Nephron progenitor cell (in vitro differentiated cells): ENCODE results near the gene AHCTF1.

Experiments
- DNase-seq: peaks from one replicate; pipeline ENCODE4 v3.0.0; 2021
- H3K27ac Mint-ChIP-seq: 2 replicates; pipeline ENCODE4 v1.8.0; 2021; ENCODE audit warnings: mild to moderate bottlenecking, moderate library complexity, mixed read lengths
- H3K27me3 Mint-ChIP-seq: 2 replicates; pipeline ENCODE4 v1.8.0; 2021; ENCODE audit warnings: mild to moderate bottlenecking, low read depth, mixed read lengths; ENCODE audit not compliant: poor library complexity
- H3K36me3 Mint-ChIP-seq: 2 replicates; pipeline ENCODE4 v1.8.0; 2021; ENCODE audit warnings: low read depth, mixed read lengths
- H3K4me1 Mint-ChIP-seq: 2 replicates; pipeline ENCODE4 v1.8.0; 2021; ENCODE audit warnings: mixed read lengths
- H3K4me3 Mint-ChIP-seq: 2 replicates; pipeline ENCODE4 v1.8.0; 2021; ENCODE audit warnings: mild to moderate bottlenecking, moderate library complexity, mixed read lengths
- H3K9me3 Mint-ChIP-seq: 2 replicates; pipeline ENCODE4 v1.8.0; 2021; ENCODE audit warnings: mild to moderate bottlenecking, moderate library complexity, mixed read lengths
- TF ChIP-seq, protein P1 (sequence below): fragments of 200-600 bp; sonication (generic); IDR thresholded peaks from 2 replicates; pipeline ENCODE4 v1.5.0; 2021; ENCODE audit warnings: antibody characterized with exemption

AHCTF1 gene

DNA sequence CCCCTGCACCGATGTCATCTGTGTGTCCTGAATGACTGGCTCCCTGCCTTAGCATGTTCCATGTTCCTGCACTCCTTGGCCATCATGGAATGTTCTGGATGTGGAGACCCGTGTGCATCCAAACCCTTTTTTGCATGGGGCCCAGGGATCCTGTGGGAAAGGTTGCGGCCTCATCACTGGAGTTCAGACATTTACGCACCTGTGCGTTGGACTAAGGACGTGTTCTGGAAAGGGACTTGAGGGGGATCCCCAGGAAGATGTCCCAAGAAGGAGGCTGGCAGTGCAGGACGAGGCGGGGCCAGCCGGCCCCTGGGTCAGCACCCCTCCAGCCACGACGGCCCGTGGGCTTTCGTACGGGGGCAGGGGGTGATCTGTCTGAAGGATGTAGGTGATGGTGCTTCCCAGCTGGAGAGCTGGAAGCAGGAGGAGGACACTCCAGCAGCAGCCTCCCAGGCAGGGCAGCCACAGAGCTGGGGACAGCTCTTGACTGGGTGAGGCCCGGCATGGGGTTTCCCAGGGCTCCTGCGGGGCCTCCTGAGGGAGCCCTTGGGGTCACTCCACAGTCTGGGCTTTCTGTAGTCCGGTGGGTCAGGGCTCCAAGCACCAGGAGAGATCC, 140.3 kb downstream of the AHCTF1 start:
- Mint-ChIP-seq H3K36me3 (no peaks in the 10 kb centered on the region), H3K9me3 (no peaks in the 10 kb centered on the region), H3K27ac (no peak overlapping the region), H3K4me3 (no peak overlapping the region), H3K27me3 (peaks cover 3% of the 10 kb centered on the region), H3K4me1 (peaks cover 68% of the 10 kb centered on the region)
- TF ChIP-seq, protein P1, sequence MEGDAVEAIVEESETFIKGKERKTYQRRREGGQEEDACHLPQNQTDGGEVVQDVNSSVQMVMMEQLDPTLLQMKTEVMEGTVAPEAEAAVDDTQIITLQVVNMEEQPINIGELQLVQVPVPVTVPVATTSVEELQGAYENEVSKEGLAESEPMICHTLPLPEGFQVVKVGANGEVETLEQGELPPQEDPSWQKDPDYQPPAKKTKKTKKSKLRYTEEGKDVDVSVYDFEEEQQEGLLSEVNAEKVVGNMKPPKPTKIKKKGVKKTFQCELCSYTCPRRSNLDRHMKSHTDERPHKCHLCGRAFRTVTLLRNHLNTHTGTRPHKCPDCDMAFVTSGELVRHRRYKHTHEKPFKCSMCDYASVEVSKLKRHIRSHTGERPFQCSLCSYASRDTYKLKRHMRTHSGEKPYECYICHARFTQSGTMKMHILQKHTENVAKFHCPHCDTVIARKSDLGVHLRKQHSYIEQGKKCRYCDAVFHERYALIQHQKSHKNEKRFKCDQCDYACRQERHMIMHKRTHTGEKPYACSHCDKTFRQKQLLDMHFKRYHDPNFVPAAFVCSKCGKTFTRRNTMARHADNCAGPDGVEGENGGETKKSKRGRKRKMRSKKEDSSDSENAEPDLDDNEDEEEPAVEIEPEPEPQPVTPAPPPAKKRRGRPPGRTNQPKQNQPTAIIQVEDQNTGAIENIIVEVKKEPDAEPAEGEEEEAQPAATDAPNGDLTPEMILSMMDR, result no peak
- DNase-seq, result no peak

- H3K27ac Mint-ChIP-seq, result no peak overlapping the region
Measured at GRCh38 chr1:246790833-246791232, 140.9 kb downstream of the AHCTF1 start.

DNA sequence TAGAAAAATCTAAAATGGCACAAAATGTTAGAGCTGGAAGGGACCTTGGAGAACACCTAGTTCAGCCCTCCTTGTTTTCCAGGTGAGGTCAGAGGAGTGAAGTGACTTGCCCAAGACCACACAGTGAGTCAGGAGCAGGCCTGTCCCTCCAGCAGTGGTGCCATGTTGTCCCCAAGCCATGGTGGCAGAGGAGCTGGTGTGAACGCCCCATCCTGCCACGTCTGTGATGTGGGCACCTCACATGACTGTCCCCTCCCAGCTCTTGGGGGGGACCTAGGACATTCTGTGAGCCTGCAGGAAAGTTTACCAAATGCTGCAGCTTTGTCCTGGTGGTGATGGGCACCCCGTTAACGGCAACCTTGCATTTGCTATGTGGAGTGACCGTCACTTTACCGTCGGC, 141.4 kb downstream of the AHCTF1 start:
- TF ChIP-seq, protein P1, result no peak
- Mint-ChIP-seq H3K4me1 (peaks cover 63% of the 10 kb centered on the region), H3K4me3 (no peak overlapping the region), H3K36me3 (no peaks in the 10 kb centered on the region), H3K9me3 (no peaks in the 10 kb centered on the region), H3K27ac (no peak overlapping the region), H3K27me3 (peaks cover 3% of the 10 kb centered on the region)
- DNase-seq, result no peak

More at GRCh38 chr1:246790833-246791232, 140.9 kb downstream of the AHCTF1 start:
- Mint-ChIP-seq H3K36me3 (no peaks in the 10 kb centered on the region), H3K9me3 (no peaks in the 10 kb centered on the region), H3K4me3 (no peak overlapping the region), H3K27me3 (peaks cover 3% of the 10 kb centered on the region), H3K4me1 (peaks cover 67% of the 10 kb centered on the region)
- TF ChIP-seq, protein P1, result no peak
- DNase-seq, result no peak

- no peaks in the 10 kb centered on the region for H3K36me3 Mint-ChIP-seq
- peaks cover 59% of the 10 kb centered on the region for H3K4me1 Mint-ChIP-seq
- TF ChIP-seq, protein P1, result no peak
- H3K4me3 Mint-ChIP-seq, result peak overlapping the region; percentile 65
- H3K27ac Mint-ChIP-seq, result peak overlapping the region; percentile 39
- DNase-seq, result peak; percentile 41
- peaks cover 3% of the 10 kb centered on the region for H3K27me3 Mint-ChIP-seq
- H3K9me3 Mint-ChIP-seq, result no peaks in the 10 kb centered on the region
Measured at GRCh38 chr1:246789454-246790339, 142.1 kb downstream of the AHCTF1 start.
